AG04450 (cell line): ENCODE data around the gene MACC1. TPM values are rescaled to one million over a fixed set of nuclear protein-coding genes. Genes with fewer than 3 reads are reported as not detected.

Source experiments
- CTCF ChIA-PET: fragments of 300-600, 350-600 bp; formaldehyde crosslinking; extraction: SDS; loops from one replicate; lab custom pipeline; 2022; ENCODE audit warnings: antibody characterized with exemption, inconsistent platforms; lab: Charles Lee
- POLR2A ChIA-PET: fragments of 350-600 bp; formaldehyde crosslinking; extraction: SDS; loops from one replicate; lab custom pipeline; 2021; ENCODE audit warnings: antibody characterized with exemption, inconsistent platforms; lab: Yijun Ruan, JAX
- DNase-seq: peaks from one replicate; pipeline ENCODE4 v3.0.0-alpha.2; 2011; ENCODE audit warnings: low read depth, low spot score
- H3K27ac ChIP-seq: one replicate; pipeline ENCODE4 v1.5.1; 2012; ENCODE audit warnings: low read depth, low read length, control low read depth
- H3K27me3 ChIP-seq: one replicate; pipeline ENCODE4 v1.6.0; 2012; ENCODE audit warnings: low read length; ENCODE audit not compliant: control insufficient read depth, insufficient read depth
- H3K4me3 ChIP-seq: 2 replicates; pipeline ENCODE4 v1.5.1; 2011; ENCODE audit warnings: mild to moderate bottlenecking, low read depth, low read length, control low read depth
- H3K9me3 ChIP-seq: 2 replicates; pipeline ENCODE4 v1.5.1; 2012; ENCODE audit warnings: low read length; ENCODE audit not compliant: control insufficient read depth, insufficient read depth
- CTCF ChIP-seq: IDR thresholded peaks from 2 replicates; pipeline ENCODE4 v1.5.1; 2011; ENCODE audit warnings: low read depth, low read length, control low read depth, inconsistent platforms
- polyA plus RNA-seq: library from polyadenylated mRNA; depleted of rRNA; stranded (reverse); fragments of >200 nt; gene quantifications from 2 replicates; pipeline ENCODE4 v1.2.3, GENCODE V29; 2011

MACC1 gene
- polyA plus RNA-seq, 1 experiment: 0.07 TPM

GRCh38 chr7:20165146-20165510, 52.1 kb downstream of the MACC1 start:
- ChIA-PET POLR2A (no interaction called here), CTCF (no interaction called here)
- Histone ChIP-seq H3K27me3 (no peaks in the 10 kb centered on the region), H3K9me3 (no peaks in the 10 kb centered on the region), H3K27ac (no peak overlapping the region), H3K4me3 (no peak overlapping the region)
- TF ChIP-seq CTCF: no peak
- no peak for DNase-seq

- no peak overlapping the region for H3K4me3 ChIP-seq
- no peak for DNase-seq
- ChIA-PET POLR2A (no interaction called here), CTCF (no interaction called here)
- TF ChIP-seq CTCF: no peak
- H3K27me3 ChIP-seq: no peaks in the 10 kb centered on the region
- no peak overlapping the region for H3K27ac ChIP-seq
- no peaks in the 10 kb centered on the region for H3K9me3 ChIP-seq
Observed at GRCh38 chr7:20164425-20165145, 52.6 kb downstream of the MACC1 start.

GRCh38 chr7:20162665-20163064, 54.5 kb downstream of the MACC1 start:
- ChIA-PET POLR2A (no interaction called here), CTCF (no interaction called here)
- H3K27ac ChIP-seq: no peak overlapping the region
- no peaks in the 10 kb centered on the region for H3K9me3 ChIP-seq
- H3K27me3 ChIP-seq: no peaks in the 10 kb centered on the region
- DNase-seq: no peak
- no peak overlapping the region for H3K4me3 ChIP-seq
- TF ChIP-seq CTCF: no peak

- CTCF ChIA-PET: interaction anchor here (0.6 to 2.1 kb wide), 5 partner anchors 9 to 439 kb away, joined by 3 to 13 read pairs (median 4); no protein-coding TSS in a partner anchor
- H3K27ac ChIP-seq: no peak overlapping the region
Observed at GRCh38 chr7:20159226-20159747, 57.9 kb downstream of the MACC1 start.

More at GRCh38 chr7:20159226-20159747, 57.9 kb downstream of the MACC1 start:
- Histone ChIP-seq H3K27me3 (no peaks in the 10 kb centered on the region), H3K4me3 (no peak overlapping the region), H3K9me3 (no peaks in the 10 kb centered on the region)
- POLR2A ChIA-PET: no interaction called here
- DNase-seq: no peak
- no peak for TF ChIP-seq CTCF
